Peyer's patch (tissue), 4 donors: ENCODE results near the gene MYH7B.

Experiments used
- CTCF ChIP-seq, 6 experiments: fragments of 450-650 bp in 4 of 6; fragments of 200-600 bp in 2 of 6; sonication (generic) in 1 of 6; IDR thresholded peaks; one replicate each; pipeline ENCODE4 v1.5.1; 2017 to 2019; ENCODE audit warnings: antibody characterized with exemption in 6 of 6, mild to moderate bottlenecking in 3 of 6, moderate library complexity in 1 of 6
- POLR2A ChIP-seq, 2 donors: fragments of 450-650 bp; IDR thresholded peaks; one replicate each; pipeline ENCODE4 v1.5.1; 2017; ENCODE audit warnings: antibody characterized with exemption in 2 of 2, mild to moderate bottlenecking in 2 of 2, moderate library complexity in 2 of 2

- TF ChIP-seq CTCF (IDR thresholded peaks at IDR 0.05) (no peak), POLR2A (IDR thresholded peaks at IDR 0.05) (no peak)
Measured at GRCh38 chr20:34974246-34974645, 18.6 kb downstream of the MYH7B start.
